ENCODE data around the gene GRIP2.

The GRIP2 gene

DNA sequence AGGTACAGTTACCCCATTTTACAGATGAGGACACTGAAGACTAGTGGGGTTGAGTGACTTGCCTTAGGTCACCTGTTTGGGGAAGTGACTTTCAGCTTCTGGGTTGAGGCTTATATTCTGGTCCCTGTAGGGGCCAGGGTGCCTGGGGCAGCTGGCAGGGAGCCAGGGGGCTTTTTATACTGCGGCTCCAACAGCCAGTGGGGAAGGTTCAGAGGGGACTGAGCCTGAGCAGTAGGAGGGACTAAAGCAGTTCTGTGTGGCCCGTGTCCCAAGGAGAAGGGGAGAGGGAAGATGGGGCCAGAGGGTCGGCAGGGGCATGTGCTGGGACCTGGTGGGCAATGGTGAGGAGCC, 100.0 kb downstream of the GRIP2 start:
- TF ChIP-seq POLR2A (IDR thresholded peaks at IDR 0.05; ENCODE audit: low read depth, low read length), result no peak
- peak; percentile 35; the same call in 1 of the 2 replicates for TF ChIP-seq SPI1 (IDR thresholded peaks at IDR 0.05; ENCODE audit: low read depth, low read length)
- FAIRE-seq (no peak), DNase-seq (ENCODE audit: insufficient read length, low spot score) (no peak)

DNA sequence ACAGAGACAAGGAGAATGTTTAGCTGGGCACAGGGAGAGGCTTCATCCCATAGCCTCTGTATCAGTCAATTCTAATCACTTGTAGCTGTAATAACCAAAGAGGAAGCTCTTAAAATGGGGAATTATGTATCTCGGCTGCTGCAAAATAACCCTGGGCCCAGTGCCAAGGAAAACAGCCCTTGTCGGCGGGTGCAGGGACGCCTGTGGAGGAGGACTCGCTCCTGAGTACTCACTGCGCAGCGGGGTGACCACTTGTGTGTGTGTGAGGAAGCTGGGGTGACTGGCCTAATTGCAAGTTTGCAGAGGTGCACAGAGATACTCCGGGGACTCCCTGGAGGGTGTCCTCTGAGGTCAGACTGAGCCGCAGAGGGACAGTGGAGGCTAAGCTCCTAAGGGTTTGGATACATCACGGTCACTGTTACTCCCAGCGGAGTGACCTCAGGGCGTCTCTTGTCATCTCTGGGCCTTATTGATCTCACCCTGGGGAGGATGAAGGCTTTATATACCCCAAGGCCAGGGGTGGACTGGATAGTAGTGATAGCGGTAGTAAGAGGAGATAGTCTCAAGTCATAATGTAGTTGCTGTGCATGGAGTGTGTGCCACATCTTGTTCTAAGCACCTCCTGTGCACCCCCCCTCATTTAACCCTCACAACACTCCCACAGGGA, 100.5 kb downstream of the GRIP2 start:
- no peak for TF ChIP-seq PAX5 (IDR thresholded peaks at IDR 0.05; ENCODE audit: insufficient read depth, low read length, severe bottlenecking)
- no peak for TF ChIP-seq SPI1 (IDR thresholded peaks at IDR 0.05; ENCODE audit: low read depth, low read length)
- no peak for TF ChIP-seq POLR2A (IDR thresholded peaks at IDR 0.05; ENCODE audit: low read depth, low read length)
- no peak for TF ChIP-seq POU2F2 (IDR thresholded peaks at IDR 0.05; ENCODE audit: low read depth, low read length)
- TF ChIP-seq TAF1 (IDR thresholded peaks at IDR 0.05; ENCODE audit: low read depth, low read length), result no peak
- TF ChIP-seq POLR2AphosphoS5 (IDR thresholded peaks at IDR 0.05; ENCODE audit: low read depth, low read length), result no peak
- no peak for DNase-seq (ENCODE audit: insufficient read length, low spot score)

More for the DNA sequence above, 100.5 kb downstream of the GRIP2 start:
- FAIRE-seq, result no peak
